Measurements from ENCODE around the gene SEC22C. TPM values are rescaled to one million over a fixed set of nuclear protein-coding genes. Genes with fewer than 3 reads are reported as not detected.

SEC22C gene
- total and polyA plus RNA-seq, 2 experiments from 2014 or later = 21.9 to 48.3 TPM

DNA sequence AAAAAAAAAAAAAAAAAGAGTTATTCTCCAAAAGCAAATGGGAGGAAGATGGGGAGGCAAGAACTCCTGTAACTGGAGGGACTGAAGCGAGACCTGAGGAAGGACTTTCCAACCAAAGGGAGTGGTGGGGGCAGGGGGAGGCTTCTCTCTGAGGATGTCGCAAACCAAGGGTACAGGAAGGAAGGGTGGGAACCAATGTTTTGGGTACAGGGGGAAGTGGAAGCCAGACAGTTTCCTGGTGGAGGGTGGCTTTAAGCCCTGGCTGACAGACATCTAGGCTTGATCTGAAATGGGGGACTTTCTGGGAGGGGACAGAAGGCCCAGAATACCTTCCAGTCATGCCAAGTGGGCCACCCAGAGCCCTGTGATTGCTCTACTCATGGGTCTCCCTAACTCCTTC, 52.3 kb downstream of the SEC22C start (continued):
- TF ChIP-seq, protein P1, sequence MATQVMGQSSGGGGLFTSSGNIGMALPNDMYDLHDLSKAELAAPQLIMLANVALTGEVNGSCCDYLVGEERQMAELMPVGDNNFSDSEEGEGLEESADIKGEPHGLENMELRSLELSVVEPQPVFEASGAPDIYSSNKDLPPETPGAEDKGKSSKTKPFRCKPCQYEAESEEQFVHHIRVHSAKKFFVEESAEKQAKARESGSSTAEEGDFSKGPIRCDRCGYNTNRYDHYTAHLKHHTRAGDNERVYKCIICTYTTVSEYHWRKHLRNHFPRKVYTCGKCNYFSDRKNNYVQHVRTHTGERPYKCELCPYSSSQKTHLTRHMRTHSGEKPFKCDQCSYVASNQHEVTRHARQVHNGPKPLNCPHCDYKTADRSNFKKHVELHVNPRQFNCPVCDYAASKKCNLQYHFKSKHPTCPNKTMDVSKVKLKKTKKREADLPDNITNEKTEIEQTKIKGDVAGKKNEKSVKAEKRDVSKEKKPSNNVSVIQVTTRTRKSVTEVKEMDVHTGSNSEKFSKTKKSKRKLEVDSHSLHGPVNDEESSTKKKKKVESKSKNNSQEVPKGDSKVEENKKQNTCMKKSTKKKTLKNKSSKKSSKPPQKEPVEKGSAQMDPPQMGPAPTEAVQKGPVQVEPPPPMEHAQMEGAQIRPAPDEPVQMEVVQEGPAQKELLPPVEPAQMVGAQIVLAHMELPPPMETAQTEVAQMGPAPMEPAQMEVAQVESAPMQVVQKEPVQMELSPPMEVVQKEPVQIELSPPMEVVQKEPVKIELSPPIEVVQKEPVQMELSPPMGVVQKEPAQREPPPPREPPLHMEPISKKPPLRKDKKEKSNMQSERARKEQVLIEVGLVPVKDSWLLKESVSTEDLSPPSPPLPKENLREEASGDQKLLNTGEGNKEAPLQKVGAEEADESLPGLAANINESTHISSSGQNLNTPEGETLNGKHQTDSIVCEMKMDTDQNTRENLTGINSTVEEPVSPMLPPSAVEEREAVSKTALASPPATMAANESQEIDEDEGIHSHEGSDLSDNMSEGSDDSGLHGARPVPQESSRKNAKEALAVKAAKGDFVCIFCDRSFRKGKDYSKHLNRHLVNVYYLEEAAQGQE (IDR thresholded peaks at IDR 0.05; ENCODE audit: unreplicated experiment) = no peak
- TF ChIP-seq EZH2phosphoT487 (IDR thresholded peaks at IDR 0.05; ENCODE audit: unreplicated experiment) (no peak), ZNF331 (CRISPR knock-in tag; IDR thresholded peaks at IDR 0.05; ENCODE audit: low read depth) (no peak)
- TF ChIP-seq, protein P2, sequence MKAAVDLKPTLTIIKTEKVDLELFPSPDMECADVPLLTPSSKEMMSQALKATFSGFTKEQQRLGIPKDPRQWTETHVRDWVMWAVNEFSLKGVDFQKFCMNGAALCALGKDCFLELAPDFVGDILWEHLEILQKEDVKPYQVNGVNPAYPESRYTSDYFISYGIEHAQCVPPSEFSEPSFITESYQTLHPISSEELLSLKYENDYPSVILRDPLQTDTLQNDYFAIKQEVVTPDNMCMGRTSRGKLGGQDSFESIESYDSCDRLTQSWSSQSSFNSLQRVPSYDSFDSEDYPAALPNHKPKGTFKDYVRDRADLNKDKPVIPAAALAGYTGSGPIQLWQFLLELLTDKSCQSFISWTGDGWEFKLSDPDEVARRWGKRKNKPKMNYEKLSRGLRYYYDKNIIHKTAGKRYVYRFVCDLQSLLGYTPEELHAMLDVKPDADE (IDR thresholded peaks at IDR 0.05) = no peak
- TF ChIP-seq, protein P3, sequence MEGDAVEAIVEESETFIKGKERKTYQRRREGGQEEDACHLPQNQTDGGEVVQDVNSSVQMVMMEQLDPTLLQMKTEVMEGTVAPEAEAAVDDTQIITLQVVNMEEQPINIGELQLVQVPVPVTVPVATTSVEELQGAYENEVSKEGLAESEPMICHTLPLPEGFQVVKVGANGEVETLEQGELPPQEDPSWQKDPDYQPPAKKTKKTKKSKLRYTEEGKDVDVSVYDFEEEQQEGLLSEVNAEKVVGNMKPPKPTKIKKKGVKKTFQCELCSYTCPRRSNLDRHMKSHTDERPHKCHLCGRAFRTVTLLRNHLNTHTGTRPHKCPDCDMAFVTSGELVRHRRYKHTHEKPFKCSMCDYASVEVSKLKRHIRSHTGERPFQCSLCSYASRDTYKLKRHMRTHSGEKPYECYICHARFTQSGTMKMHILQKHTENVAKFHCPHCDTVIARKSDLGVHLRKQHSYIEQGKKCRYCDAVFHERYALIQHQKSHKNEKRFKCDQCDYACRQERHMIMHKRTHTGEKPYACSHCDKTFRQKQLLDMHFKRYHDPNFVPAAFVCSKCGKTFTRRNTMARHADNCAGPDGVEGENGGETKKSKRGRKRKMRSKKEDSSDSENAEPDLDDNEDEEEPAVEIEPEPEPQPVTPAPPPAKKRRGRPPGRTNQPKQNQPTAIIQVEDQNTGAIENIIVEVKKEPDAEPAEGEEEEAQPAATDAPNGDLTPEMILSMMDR (conservative IDR thresholded peaks at IDR 0.05; ENCODE audit: low read depth in 2 of 2) = no peak

DNA sequence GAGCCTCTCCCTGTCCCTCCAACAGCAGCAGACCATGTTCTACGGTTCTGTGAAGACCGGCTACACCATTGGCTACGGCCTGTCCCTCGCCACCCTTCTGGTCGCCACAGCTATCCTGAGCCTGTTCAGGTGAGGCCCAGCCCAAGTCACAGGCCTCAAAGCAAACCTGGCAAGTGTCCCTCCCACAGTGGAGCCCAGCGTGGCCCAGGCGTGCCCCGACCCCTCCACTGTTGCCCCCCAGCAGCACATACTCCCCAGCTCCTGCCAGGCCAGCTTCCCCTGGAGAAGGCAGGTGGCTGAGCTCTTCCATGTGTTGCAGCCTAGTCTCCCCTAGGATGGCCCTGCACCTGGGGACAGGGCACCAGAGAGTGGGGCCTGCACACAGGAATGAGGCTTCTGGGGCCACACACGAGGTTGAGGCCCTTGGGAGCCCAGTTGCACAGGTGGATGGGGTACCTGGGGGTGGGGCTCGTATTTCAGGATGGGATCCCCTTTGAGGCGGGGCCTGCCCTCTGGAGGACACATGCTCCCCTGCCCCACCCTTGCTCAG, 54.3 kb downstream of the SEC22C start:
- no peak overlapping the region for H3K27ac Mint-ChIP-seq
- DNase-seq (ENCODE audit: low spot score) (no peak), ATAC-seq (peak; percentile 34; the same call in 2 of the 3 replicates)
- TF ChIP-seq EZH2 (IDR thresholded peaks at IDR 0.05; ENCODE audit: low read depth, unreplicated experiment) = no peak
- TF ChIP-seq ZNF331 (CRISPR knock-in tag; IDR thresholded peaks at IDR 0.05; ENCODE audit: low read depth) = no peak
- TF ChIP-seq POLR2AphosphoS5 (IDR thresholded peaks at IDR 0.05; ENCODE audit: low read depth) = no peak
- TF ChIP-seq, protein P2 (IDR thresholded peaks at IDR 0.05) = no peak
- TF ChIP-seq, protein P3 (conservative IDR thresholded peaks at IDR 0.05; ENCODE audit: low read depth in 2 of 2) = no peak
- TF ChIP-seq, protein P1 (IDR thresholded peaks at IDR 0.05; ENCODE audit: unreplicated experiment) = no peak
- TF ChIP-seq STAT1 (IDR thresholded peaks at IDR 0.05; ENCODE audit: unreplicated experiment) = no peak
- no peak for TF ChIP-seq JUNB (IDR thresholded peaks at IDR 0.05; ENCODE audit: unreplicated experiment)

More for the DNA sequence above, 54.3 kb downstream of the SEC22C start:
- Histone ChIP-seq H3K79me2 (replicated peaks; ENCODE audit: insufficient read depth) (no peaks in the 10 kb centered on the region), H2AFZ (no peak overlapping the region), H4K20me1 (replicated peaks; ENCODE audit: insufficient read depth) (no peaks in the 10 kb centered on the region), H3K36me3 (ENCODE audit: insufficient read depth) (no peaks in the 10 kb centered on the region), H3F3A (replicated peaks; ENCODE audit: low read depth) (no peaks in the 10 kb centered on the region), H3K4me1 (ENCODE audit: insufficient read depth) (no peaks in the 10 kb centered on the region), H3K4me2 (no peak overlapping the region), H3K27me3 (ENCODE audit: insufficient read depth) (no peaks in the 10 kb centered on the region), H3K27ac (ENCODE audit: low read depth) (no peak overlapping the region), H3K9me2 (ENCODE audit: insufficient read depth) (peaks cover 5% of the 10 kb centered on the region; the same call in 1 of the 2 replicates), H3K4me3 (no peak overlapping the region)
- H3K4me3 Mint-ChIP-seq = no peak overlapping the region
- H3K9me3 Mint-ChIP-seq = no peaks in the 10 kb centered on the region
- H3K27me3 Mint-ChIP-seq (ENCODE audit: insufficient read depth, low read depth, poor library complexity) = peaks cover 9% of the 10 kb centered on the region
- H3K36me3 Mint-ChIP-seq (ENCODE audit: low read depth) = no peaks in the 10 kb centered on the region; the same call in 2 of the 3 replicates
- 0 out of 3 replicates have a peak, but pooled peaks cover 3% of the 10 kb centered on the region for H3K4me1 Mint-ChIP-seq

Data from GM23338 (cell line).